Upper lobe of left lung (tissue), 6 donors: ENCODE data around the gene FILIP1L. TPM values are rescaled to one million over a fixed set of nuclear protein-coding genes. Genes with fewer than 3 reads are reported as not detected.

ENCODE experiments used
- ATAC-seq, 2 donors: fragments of 200-7000 bp; cut with Tn5 transposase; one replicate each; pipeline ENCODE4 v1.9.1; 2022; ENCODE audit warnings: mild to moderate bottlenecking in 2 of 2, moderate library complexity in 2 of 2; ENCODE audit not compliant: low FRiP score in 2 of 2
- DNase-seq, 2 donors: peaks; one replicate each; pipeline ENCODE4 v3.0.0-alpha.2; 2019 to 2020
- H3K27ac ChIP-seq, 4 donors: fragments of 200-600 bp; sonication (generic); one replicate each; pipeline ENCODE4 v1.5.1; 2016 to 2019
- H3K27me3 ChIP-seq, 4 donors: fragments of 200-600 bp; sonication (generic); one replicate each; pipeline ENCODE4 v1.5.1; 2017 to 2019
- H3K36me3 ChIP-seq, 4 donors: fragments of 200-600 bp; sonication (generic); one replicate each; pipeline ENCODE4 v1.5.1; 2016 to 2019
- H3K4me1 ChIP-seq, 4 donors: fragments of 200-600 bp; sonication (generic); one replicate each; pipeline ENCODE4 v1.5.1; 2018 to 2019
- H3K4me3 ChIP-seq, 4 donors: fragments of 200-600 bp; sonication (generic); one replicate each; pipeline ENCODE4 v1.5.1; 2017 to 2019; ENCODE audit warnings: mild to moderate bottlenecking in 2 of 4, moderate library complexity in 1 of 4
- H3K9me3 ChIP-seq, 4 donors: fragments of 200-600 bp; sonication (generic); one replicate each; pipeline ENCODE4 v1.5.1; 2018 to 2019
- CTCF ChIP-seq, 6 experiments: fragments of 450-650 bp in 4 of 6; fragments of 200-600 bp in 2 of 6; sonication (generic) in 2 of 6; IDR thresholded peaks; one replicate each; pipeline ENCODE4 v1.5.1; 2016 to 2019; ENCODE audit warnings: antibody characterized with exemption in 6 of 6
- EP300 ChIP-seq, 4 donors: sonication (generic); formaldehyde crosslinking; IDR thresholded peaks; one replicate each; pipeline ENCODE4 v1.5.1; 2017; ENCODE audit warnings: antibody characterized with exemption in 4 of 4, control low read depth in 2 of 4
- POLR2A ChIP-seq, 4 donors: fragments of 450-650 bp; IDR thresholded peaks; one replicate each; pipeline ENCODE4 v1.5.1; 2016 to 2017; ENCODE audit warnings: antibody characterized with exemption in 4 of 4, mild to moderate bottlenecking in 2 of 4
- POLR2AphosphoS5 ChIP-seq, 2 donors: sonication (generic); formaldehyde crosslinking; IDR thresholded peaks; one replicate each; pipeline ENCODE4 v1.5.1; 2017; ENCODE audit warnings: antibody characterized with exemption in 2 of 2
- WGBS, 2 donors: methylation state at CpG; one replicate each; pipeline ENCODE4 v1.1.5; 2017 to 2018; 5-methylcytosine and 5-hydroxymethylcytosine counted together
- total RNA-seq, 6 donors: library from RNA; depleted of rRNA in 4 of 6; stranded (reverse); fragments of >200 nt in 4 of 6; gene quantifications; one replicate each; pipeline versions ENCODE4 v1.1.0 to v1.2.1, GENCODE V29; 2016 to 2021
- donor health status: DM: no; HTN: no; CAD: no; lungs with moderate emphysema.
- donor health status: DM: no; HTN: yes; CAD: no; lungs with severe emphysema.

Gene FILIP1L
- total RNA-seq, 6 donors from 2014 or later: 19.4 to 38.2 (median 25.9) TPM

- no peak for ATAC-seq
- Histone ChIP-seq H3K27me3 (no peaks in the 10 kb centered on the region), H3K27ac (no peak overlapping the region), H3K4me3 (no peak overlapping the region), H3K36me3 (no peaks in the 10 kb centered on the region), H3K9me3 (peaks cover 4 to 17% (median 8%) of the 10 kb centered on the region in 4 donors), H3K4me1 (no peaks in the 10 kb centered on the region)
- 93 to 95% methylated on average over 1 of the region's 1 CpG for WGBS, 2 donors
- no peak for DNase-seq
- TF ChIP-seq CTCF (IDR thresholded peaks at IDR 0.05): no peak
Observed at GRCh38 chr3:99803297-99803696, 311.0 kb downstream of the FILIP1L start.

DNA sequence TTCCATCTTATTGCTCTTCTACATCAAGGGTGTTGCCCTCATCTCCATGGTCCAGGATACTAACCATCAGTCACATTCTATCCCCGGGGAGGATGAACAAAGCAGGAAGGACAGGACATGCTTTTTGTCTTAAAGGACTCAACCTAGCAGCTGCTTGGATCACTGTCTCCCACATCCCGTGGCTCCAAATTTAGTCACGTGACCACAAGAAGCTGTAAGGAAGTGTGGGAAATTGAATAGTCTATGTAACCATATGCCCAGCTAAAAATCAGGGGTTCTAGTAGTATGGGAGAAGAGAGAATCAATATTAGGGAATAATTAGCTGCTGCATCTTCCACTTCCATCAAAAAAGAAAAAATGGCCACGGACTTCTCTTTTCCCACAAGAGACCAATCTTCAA, 314.9 kb downstream of the FILIP1L start:
- DNase-seq (no peak), ATAC-seq (no peak)
- Histone ChIP-seq H3K27ac (no peak overlapping the region), H3K4me3 (no peak overlapping the region), H3K9me3 (peaks cover 0 to 4% (median under 1%) of the 10 kb centered on the region in 4 donors), H3K36me3 (peaks cover 0 to 10% (median 0%) of the 10 kb centered on the region in 4 donors), H3K27me3 (no peaks in the 10 kb centered on the region), H3K4me1 (no peaks in the 10 kb centered on the region)
- 82 to 90% methylated on average over 4 of the region's 4 CpGs for WGBS, 2 donors
- TF ChIP-seq CTCF (IDR thresholded peaks at IDR 0.05) (no peak), POLR2AphosphoS5 (IDR thresholded peaks at IDR 0.05) (no peak), POLR2A (IDR thresholded peaks at IDR 0.05) (no peak), EP300 (IDR thresholded peaks at IDR 0.05) (no peak)

DNA sequence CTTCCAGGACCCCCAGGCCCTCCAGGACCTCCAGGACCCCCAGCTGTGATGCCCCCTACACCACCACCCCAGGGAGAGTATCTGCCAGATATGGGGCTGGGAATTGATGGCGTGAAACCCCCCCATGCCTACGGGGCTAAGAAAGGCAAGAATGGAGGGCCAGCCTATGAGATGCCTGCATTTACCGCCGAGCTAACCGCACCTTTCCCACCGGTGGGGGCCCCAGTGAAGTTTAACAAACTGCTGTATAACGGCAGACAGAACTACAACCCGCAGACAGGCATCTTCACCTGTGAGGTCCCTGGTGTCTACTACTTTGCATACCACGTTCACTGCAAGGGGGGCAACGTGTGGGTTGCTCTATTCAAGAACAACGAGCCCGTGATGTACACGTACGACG, 318.7 kb downstream of the FILIP1L start:
- no peak for TF ChIP-seq EP300 (IDR thresholded peaks at IDR 0.05)
- TF ChIP-seq CTCF (IDR thresholded peaks at IDR 0.05): no peak
- no peak for TF ChIP-seq POLR2AphosphoS5 (IDR thresholded peaks at IDR 0.05)
- TF ChIP-seq POLR2A (IDR thresholded peaks at IDR 0.05): no peak

GRCh38 chr3:99794485-99794884, 319.8 kb downstream of the FILIP1L start:
- H3K27ac ChIP-seq: no peak overlapping the region
- no peak for ATAC-seq
- peak in 1 of 2 donors; percentile 37 for DNase-seq
- H3K36me3 ChIP-seq: peaks cover 0 to 11% (median 0%) of the 10 kb centered on the region in 4 donors
- H3K27me3 ChIP-seq: no peaks in the 10 kb centered on the region
- no peaks in the 10 kb centered on the region for H3K4me1 ChIP-seq
- H3K9me3 ChIP-seq: no peaks in the 10 kb centered on the region
- H3K4me3 ChIP-seq: no peak overlapping the region
- TF ChIP-seq EP300 (IDR thresholded peaks at IDR 0.05) (no peak), CTCF (IDR thresholded peaks at IDR 0.05) (no peak), POLR2A (IDR thresholded peaks at IDR 0.05) (no peak), POLR2AphosphoS5 (IDR thresholded peaks at IDR 0.05) (no peak)
- 88 to 97% methylated on average over 3 to 7 of the region's 8 CpGs for WGBS, 2 donors

More for the DNA sequence above, 318.7 kb downstream of the FILIP1L start:
- Histone ChIP-seq H3K27ac (no peak overlapping the region), H3K36me3 (peaks cover 0 to 11% (median 0%) of the 10 kb centered on the region in 4 donors), H3K9me3 (no peaks in the 10 kb centered on the region), H3K4me1 (no peaks in the 10 kb centered on the region), H3K27me3 (no peaks in the 10 kb centered on the region), H3K4me3 (no peak overlapping the region)
- no peak for DNase-seq
- WGBS, 2 donors: 95 to 97% methylated on average over 13 to 15 of the region's 15 CpGs
- ATAC-seq: no peak

DNA sequence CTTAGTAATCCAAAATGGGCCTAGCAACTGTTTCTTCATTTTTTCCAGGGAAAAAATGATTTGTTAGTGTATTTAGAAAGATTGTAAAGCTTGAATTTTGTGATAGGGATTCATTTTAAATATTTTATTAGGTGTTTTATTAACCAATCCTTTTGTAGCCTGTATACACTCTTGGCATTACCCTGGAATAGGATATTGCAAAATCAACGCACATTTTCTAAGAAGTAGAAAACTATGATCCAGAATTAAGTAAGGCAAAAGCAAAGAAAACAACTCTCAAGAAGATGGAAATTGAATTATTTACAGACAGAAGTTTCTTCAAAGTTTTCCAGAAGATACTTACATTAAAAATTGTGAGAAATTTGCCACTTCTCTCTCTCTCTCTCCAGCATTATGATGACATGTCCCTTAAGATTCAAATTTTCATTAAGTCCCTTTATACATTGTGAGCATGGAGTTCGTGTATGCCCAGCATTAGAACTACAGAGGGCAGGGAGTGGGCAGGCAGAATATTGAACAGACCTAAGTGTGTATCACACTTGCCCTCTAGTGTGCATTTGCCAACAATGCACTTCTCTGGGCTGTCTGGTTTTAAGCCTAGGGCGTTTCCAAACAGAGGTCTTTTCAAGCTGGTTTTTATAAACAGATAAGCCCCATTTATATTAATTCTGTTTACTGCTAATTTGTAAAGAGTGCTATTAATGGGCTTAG, 325.1 kb downstream of the FILIP1L start:
- Histone ChIP-seq H3K36me3 (no peaks in the 10 kb centered on the region), H3K4me1 (no peaks in the 10 kb centered on the region), H3K27ac (no peak overlapping the region), H3K9me3 (no peaks in the 10 kb centered on the region), H3K4me3 (no peak overlapping the region), H3K27me3 (no peaks in the 10 kb centered on the region)
- ATAC-seq (peak; percentile 72 to 83), DNase-seq (peak in 1 of 2 donors; percentile 27)
- no peak for TF ChIP-seq POLR2A (IDR thresholded peaks at IDR 0.05)
- peak in 5 of 6 experiments; percentile 31 to 48 (median 44) for TF ChIP-seq CTCF (IDR thresholded peaks at IDR 0.05)
- no peak for TF ChIP-seq EP300 (IDR thresholded peaks at IDR 0.05)
- TF ChIP-seq POLR2AphosphoS5 (IDR thresholded peaks at IDR 0.05): no peak
- WGBS, 2 donors: 20 to 23% methylated on average over 3 of the region's 3 CpGs
